Cardiac fibroblast (primary cell): ENCODE measurements around the gene PIP5K1B.

Experiments
- DNase-seq, 2 donors: peaks; one replicate each; pipeline versions ENCODE4 v3.0.0 to v3.0.0-alpha.2; 2010; ENCODE audit warnings: low read depth in 2 of 2
- H3K4me3 ChIP-seq, 2 donors: replicated peaks in 1 of 2; 1 replicate in 1 of 2; 2 replicates in 1 of 2; pipeline ENCODE4 v1.5.1; 2011; ENCODE audit warnings: low read depth in 2 of 2, low read length in 2 of 2, mild to moderate bottlenecking in 2 of 2, moderate library complexity in 1 of 2
- CTCF ChIP-seq: IDR thresholded peaks from one replicate; pipeline ENCODE4 v1.5.1; 2011; ENCODE audit warnings: low read depth, mild to moderate bottlenecking, low read length, inconsistent platforms

Gene PIP5K1B

DNA sequence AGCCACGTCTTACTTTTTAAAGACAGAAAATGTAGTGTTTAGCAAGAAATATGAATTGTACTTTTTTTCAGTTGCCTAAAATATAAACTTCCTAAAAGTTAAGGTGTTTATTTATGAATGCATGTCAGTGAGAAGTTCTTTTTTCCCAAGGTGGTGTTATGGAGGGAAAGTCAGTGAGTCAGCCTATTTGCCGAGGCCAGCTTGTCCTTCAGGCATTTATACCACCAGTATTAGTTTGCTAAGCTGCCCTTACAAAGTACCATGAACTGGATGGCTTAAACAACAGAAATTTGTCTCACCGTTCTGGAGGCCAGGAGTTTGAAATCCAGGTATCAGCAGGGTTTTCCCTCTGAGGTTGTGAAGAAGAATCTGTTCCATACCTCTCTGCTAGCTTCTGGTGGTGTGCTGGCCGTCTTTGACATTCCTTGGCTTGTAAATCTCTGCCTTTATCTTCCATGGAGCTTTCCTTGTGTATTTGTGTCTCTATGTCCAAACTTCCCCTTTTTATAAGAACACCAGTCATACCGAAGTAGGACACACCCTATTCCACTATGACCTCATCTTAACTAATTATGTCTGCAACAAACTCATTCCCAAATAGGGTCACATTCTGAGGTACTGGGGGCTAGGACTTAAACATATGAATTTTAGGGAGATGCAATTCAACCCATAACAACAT lies 270.5 kb downstream of the PIP5K1B start:
- no peak for DNase-seq
- H3K4me3 ChIP-seq: no peak overlapping the region
- TF ChIP-seq CTCF: no peak

- DNase-seq: no peak
- TF ChIP-seq CTCF: no peak
- no peak overlapping the region for H3K4me3 ChIP-seq
Measured at GRCh38 chr9:68978066-68978465, 273.0 kb downstream of the PIP5K1B start.

DNA sequence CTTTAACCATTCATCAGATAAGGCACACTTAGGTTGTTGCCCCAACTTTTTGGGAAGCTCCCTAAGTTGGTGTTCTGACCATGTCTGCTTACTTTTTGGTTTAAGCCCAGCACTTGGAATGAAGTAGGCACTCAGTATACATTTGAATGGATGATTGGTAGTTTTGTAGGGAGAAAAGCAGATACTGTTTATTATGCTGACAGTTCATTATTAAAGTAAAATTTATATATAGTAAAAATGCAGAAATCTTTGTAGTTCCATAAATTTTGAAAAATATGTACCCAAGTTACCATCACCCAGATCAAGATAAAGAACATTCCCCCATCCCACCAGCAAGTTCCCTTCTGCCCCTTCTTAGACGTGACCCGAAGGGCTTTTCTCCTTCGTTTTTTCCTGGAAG lies 273.5 kb downstream of the PIP5K1B start:
- H3K4me3 ChIP-seq: no peak overlapping the region
- DNase-seq: no peak
- no peak for TF ChIP-seq CTCF

DNA sequence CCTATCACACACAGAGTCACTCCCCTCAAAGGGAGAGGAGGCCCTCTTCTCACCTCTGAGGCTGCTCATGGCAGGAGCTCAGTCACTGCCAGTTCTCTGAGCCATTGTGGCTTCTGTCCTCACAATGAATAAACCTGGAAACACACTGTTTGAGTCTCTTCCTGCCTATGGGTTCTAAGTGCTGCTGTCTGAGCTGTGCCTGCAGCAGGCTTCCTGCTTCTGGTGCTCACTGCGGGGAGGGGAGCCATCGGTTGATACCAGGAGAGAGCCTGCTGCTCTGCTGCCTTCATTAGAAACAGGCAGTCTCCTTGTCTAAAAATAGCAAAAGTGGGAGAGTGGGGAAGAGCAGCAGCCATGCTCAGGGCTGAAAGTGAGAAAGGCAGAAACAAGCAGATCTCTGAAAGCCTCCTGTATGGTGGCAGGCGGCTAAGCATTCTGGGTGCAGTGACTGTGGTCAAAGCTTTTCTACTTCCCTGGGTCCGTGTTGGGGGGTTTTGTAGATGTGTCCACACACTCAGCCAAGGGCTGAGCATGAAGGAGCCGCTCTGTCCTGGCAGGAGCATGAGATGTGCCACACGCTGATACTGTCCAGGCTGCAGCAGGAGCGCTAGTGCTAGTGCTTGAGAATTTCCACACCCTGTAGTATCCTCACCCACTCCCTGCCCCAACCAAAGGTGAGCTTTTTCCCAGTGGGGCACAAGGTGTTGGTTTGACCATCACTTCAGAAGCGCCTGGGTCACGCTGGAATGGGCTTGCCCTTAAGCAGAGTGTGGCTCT lies 274.7 kb downstream of the PIP5K1B start:
- no peak for TF ChIP-seq CTCF
- no peak for DNase-seq
- no peak overlapping the region for H3K4me3 ChIP-seq

DNA sequence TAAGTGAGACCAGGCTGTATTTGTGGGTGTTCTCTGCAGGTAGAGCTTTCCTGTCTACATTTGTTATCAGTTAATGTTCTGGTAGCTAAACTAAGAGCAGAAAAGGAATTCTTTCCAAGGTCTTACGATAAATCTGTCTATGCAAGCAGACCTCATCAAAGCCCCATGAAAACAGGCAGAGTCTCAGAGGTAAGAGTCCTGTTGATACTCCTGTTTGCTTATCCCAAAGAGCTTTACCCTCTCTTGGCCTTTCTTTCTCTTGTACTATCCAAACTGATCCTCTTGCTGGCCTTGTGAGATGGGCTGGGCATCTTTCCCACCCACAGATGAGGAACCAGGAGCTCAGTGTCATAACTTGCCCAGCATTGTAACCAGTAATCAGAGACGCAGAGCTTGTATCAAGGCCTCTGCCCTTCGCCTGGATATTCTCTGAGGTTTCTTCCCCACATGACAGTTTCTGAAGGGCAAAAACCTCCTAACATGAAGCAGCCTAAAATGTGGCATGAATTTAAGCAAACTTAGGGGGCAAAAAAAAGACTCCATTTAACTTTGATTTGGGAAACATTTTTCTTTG lies 275.4 kb downstream of the PIP5K1B start:
- no peak for TF ChIP-seq CTCF
- DNase-seq: no peak
- no peak overlapping the region for H3K4me3 ChIP-seq

- no peak for DNase-seq
- no peak overlapping the region for H3K4me3 ChIP-seq
Measured at GRCh38 chr9:68981789-68982188, 276.7 kb downstream of the PIP5K1B start.

More at GRCh38 chr9:68981789-68982188, 276.7 kb downstream of the PIP5K1B start:
- no peak for TF ChIP-seq CTCF
